HG03571 (cell line): Measurements from ENCODE around the gene DPYSL5.

Source experiments
- ATAC-seq: cut with Tn5 transposase; IDR thresholded peaks from one replicate; pipeline ENCODE4 v1.9.1; 2021; ENCODE audit not compliant: unreplicated experiment

DPYSL5 gene

DNA sequence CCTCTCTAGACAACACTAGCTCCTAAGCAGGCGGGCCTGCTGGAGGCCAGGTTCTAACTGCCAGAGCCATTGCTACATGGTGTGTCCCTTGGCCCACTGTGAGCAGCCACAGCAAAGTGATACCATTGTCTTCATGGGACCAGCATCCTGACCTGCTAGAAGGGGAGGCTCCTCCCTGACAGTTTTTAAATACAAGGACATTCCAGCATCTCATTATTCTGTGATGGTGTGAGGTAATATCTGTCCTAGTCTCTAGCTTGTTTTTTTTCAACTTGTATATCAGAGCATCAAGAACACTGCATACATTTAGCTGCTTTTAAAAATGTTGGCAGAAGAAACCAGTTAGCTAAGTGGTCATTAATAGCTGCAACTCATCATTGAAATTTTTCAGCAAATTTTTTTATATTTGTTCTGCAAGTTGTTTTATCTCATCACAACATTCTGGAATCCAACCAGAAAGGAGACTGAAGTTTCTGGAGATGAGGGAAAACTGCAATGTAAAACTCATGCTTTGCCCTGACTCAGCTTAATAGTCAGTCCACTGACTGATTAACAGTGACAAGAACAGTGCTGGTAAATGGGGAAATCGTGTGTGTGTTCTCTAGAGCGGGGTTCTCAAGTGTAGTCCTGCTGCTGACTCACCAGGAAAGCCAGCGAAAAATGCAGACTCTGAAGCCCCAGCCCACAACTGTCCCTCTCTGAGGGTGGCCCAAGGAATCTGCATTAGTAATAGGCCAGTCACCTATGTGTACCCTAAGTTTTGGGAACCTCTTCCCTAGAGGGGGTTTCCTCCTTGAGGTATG is 140.3 kb downstream of the DPYSL5 start:
- no peak for ATAC-seq

- ATAC-seq = no peak
Observed at GRCh38 chr2:26989156-26989555, 141.2 kb downstream of the DPYSL5 start.

DNA sequence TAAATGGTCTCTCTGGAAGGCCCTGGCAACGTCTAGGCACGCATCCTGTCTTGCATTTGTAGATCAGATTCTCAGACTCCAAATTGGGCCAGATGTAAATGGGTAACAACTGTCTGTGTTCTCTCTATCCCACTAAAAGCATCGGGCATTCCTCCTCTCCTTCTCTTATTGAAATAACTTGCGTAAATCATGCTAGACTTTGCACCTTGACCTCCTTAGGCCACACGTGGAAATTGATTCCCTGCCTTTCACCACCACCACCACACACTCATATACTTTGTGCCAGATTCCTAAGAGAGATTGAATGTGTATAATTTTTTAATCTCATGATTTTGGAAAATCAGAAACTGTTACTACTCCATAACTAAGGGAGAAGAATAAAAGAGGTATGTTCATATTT is 143.8 kb downstream of the DPYSL5 start:
- no peak for ATAC-seq

- ATAC-seq = no peak
Observed at GRCh38 chr2:26993768-26994167, 145.8 kb downstream of the DPYSL5 start.

GRCh38 chr2:26994983-26995382 is 147.1 kb downstream of the DPYSL5 start:
- ATAC-seq = no peak

GRCh38 chr2:26997394-26997793 is 149.5 kb downstream of the DPYSL5 start:
- no peak for ATAC-seq

GRCh38 chr2:26998323-26998722 is 150.4 kb downstream of the DPYSL5 start:
- no peak for ATAC-seq
